Fibroblast of villous mesenchyme (primary cell): ENCODE measurements around the gene CDH23. TPM values are rescaled to one million over a fixed set of nuclear protein-coding genes. Genes with fewer than 3 reads are reported as not detected.
"Not testable (repeated sequence)": the region's sequence is repeated elsewhere in the genome, so short reads cannot be mapped to it uniquely, and the experiment has no call there.

Experiments
- DNase-seq: peaks from one replicate; pipeline ENCODE4 v3.0.0-alpha.2; 2010; ENCODE audit warnings: low read depth
- H3K4me3 ChIP-seq: 2 replicates; pipeline ENCODE4 v1.5.1; 2011; ENCODE audit warnings: low read depth, mild to moderate bottlenecking, low read length
- CTCF ChIP-seq: IDR thresholded peaks from 2 replicates; pipeline ENCODE4 v1.5.1; 2012; ENCODE audit warnings: low read depth, mild to moderate bottlenecking, low read length; ENCODE audit not compliant: insufficient read depth
- total RNA-seq: library from RNA; depleted of rRNA; stranded (reverse); fragments of >200 nt; gene quantifications from 2 replicates; pipeline ENCODE4 v1.2.3, GENCODE V29; 2012

Gene CDH23
- total RNA-seq, 1 donor, result under 0.01 TPM

GRCh38 chr10:71850021-71850742 is 453.5 kb downstream of the CDH23 start:
- no peak for DNase-seq
- H3K4me3 ChIP-seq, result peak overlapping the region; percentile 97
- no peak for TF ChIP-seq CTCF

GRCh38 chr10:71850743-71851464 is 454.2 kb downstream of the CDH23 start, which contains the start of gene PSAP:
Gene PSAP, minus strand, starts transcription at chr10:71851251. Its CDS starts 30 bp downstream, at chr10:71851221.
- peak; percentile 98 for DNase-seq
- TF ChIP-seq CTCF, result no peak
- H3K4me3 ChIP-seq, result peak within 1 kb of the TSS; percentile 97

GRCh38 chr10:71851465-71852095 is 454.9 kb downstream of the CDH23 start:
- not testable (repeated sequence) for DNase-seq
- H3K4me3 ChIP-seq, result peak overlapping the region; percentile 97

- no peak for DNase-seq
- TF ChIP-seq CTCF, result no peak
- no peak overlapping the region for H3K4me3 ChIP-seq
Measured at GRCh38 chr10:71852355-71852937, 455.7 kb downstream of the CDH23 start.

- peak; percentile 11 for DNase-seq
- no peak overlapping the region for H3K4me3 ChIP-seq
- no peak for TF ChIP-seq CTCF
Measured at GRCh38 chr10:71854031-71854430, 457.3 kb downstream of the CDH23 start.

GRCh38 chr10:71856619-71857018 is 459.9 kb downstream of the CDH23 start:
- H3K4me3 ChIP-seq, result no peak overlapping the region
- no peak for DNase-seq
- TF ChIP-seq CTCF, result no peak
